Activated CD8-positive, alpha-beta memory T cell treated with anti-CD3 and anti-CD28 coated beads, Interleukin-2, amount 10 ng/mL, durations not matched to agents 7 days and 5 days (primary cell): ENCODE results near the gene TLCD1. TPM values are rescaled to one million over a fixed set of nuclear protein-coding genes. Genes with fewer than 3 reads are reported as not detected.
"Not testable (repeated sequence)": the region's sequence is repeated elsewhere in the genome, so short reads cannot be mapped to it uniquely, and the experiment has no call there.

Experiments used
- ATAC-seq: fragments of 150-1000 bp; cut with Tn5 transposase; one replicate; pipeline ENCODE4 v1.10.0; 2021; ENCODE audit warnings: moderate library complexity
- CTCF ChIA-PET: fragments of 350-600 bp; sonication (Branson Sonifier 250); formaldehyde crosslinking; loops from one replicate; lab custom pipeline; 2021; ENCODE audit warnings: antibody characterized with exemption; lab: Charles Lee
- DNase-seq: peaks from one replicate; pipeline ENCODE4 v3.0.0-alpha.2; 2020
- H3K27ac Mint-ChIP-seq: one replicate; pipeline ENCODE4 v1.8.0; 2021; ENCODE audit warnings: mild to moderate bottlenecking, mixed read lengths
- H3K27me3 Mint-ChIP-seq: one replicate; pipeline ENCODE4 v1.8.0; 2021; ENCODE audit warnings: mixed read lengths
- H3K36me3 Mint-ChIP-seq: one replicate; pipeline ENCODE4 v1.8.0; 2021; ENCODE audit warnings: mild to moderate bottlenecking, mixed read lengths
- H3K4me1 Mint-ChIP-seq: one replicate; pipeline ENCODE4 v1.8.0; 2021; ENCODE audit warnings: mixed read lengths
- H3K4me3 Mint-ChIP-seq: one replicate; pipeline ENCODE4 v1.8.0; 2021; ENCODE audit warnings: mild to moderate bottlenecking, moderate library complexity, mixed read lengths
- H3K9me3 Mint-ChIP-seq: one replicate; pipeline ENCODE4 v1.8.0; 2022; ENCODE audit warnings: low read depth, mixed read lengths
- total RNA-seq, 2 experiments: library from RNA; stranded (reverse); gene quantifications; one replicate each; pipeline ENCODE4 v1.2.3, GENCODE V29; 2021

Gene TLCD1
- total RNA-seq, 2 experiments from 2014 or later: 3.2 to 5.6 TPM

- CTCF ChIA-PET: interaction anchor here (1.3 to 4.5 kb wide), 5 partner anchors 11 to 230 kb away, joined by 4 to 37 read pairs (median 10); partner anchors contain the start of genes PHF12 and PROCA1
- H3K36me3 Mint-ChIP-seq: peaks cover 51% of the 10 kb centered on the region
- peak overlapping the region; percentile 100 for H3K4me3 Mint-ChIP-seq
- DNase-seq: no peak
- H3K9me3 Mint-ChIP-seq: no peaks in the 10 kb centered on the region
- peaks cover 9% of the 10 kb centered on the region for H3K27me3 Mint-ChIP-seq
- H3K27ac Mint-ChIP-seq: peak overlapping the region; percentile 98
- no peak for ATAC-seq
- peaks cover 53% of the 10 kb centered on the region for H3K4me1 Mint-ChIP-seq
Measured at GRCh38 chr17:28722417-28723158, 3.4 kb downstream of the TLCD1 start.

GRCh38 chr17:28720997-28721329, 5.1 kb downstream of the TLCD1 start:
- DNase-seq, H3K9me3 Mint-ChIP-seq, ATAC-seq: not testable (repeated sequence)
- Mint-ChIP-seq H3K36me3 (peaks cover 51% of the 10 kb centered on the region), H3K27ac (peak overlapping the region; percentile 98), H3K4me3 (peak overlapping the region; percentile 100), H3K4me1 (peaks cover 53% of the 10 kb centered on the region), H3K27me3 (peaks cover 17% of the 10 kb centered on the region)
- CTCF ChIA-PET: interaction anchor here (0.7 to 4.5 kb wide), 10 partner anchors 10 to 232 kb away, joined by 3 to 37 read pairs (median 8); partner anchors contain the start of genes BLTP2, PHF12 and PROCA1

- ATAC-seq (peak; percentile 1), DNase-seq (peak; percentile 68)
- H3K27ac Mint-ChIP-seq: peak overlapping the region; percentile 98
- peak overlapping the region; percentile 100 for H3K4me3 Mint-ChIP-seq
- no peaks in the 10 kb centered on the region for H3K9me3 Mint-ChIP-seq
- CTCF ChIA-PET: interaction anchor here (0.7 to 4.5 kb wide), 15 partner anchors 7 to 232 kb away, joined by 3 to 37 read pairs (median 8); partner anchors contain the start of genes BLTP2, DHRS13, NEK8 and PHF12
- peaks cover 53% of the 10 kb centered on the region for H3K4me1 Mint-ChIP-seq
- peaks cover 51% of the 10 kb centered on the region for H3K36me3 Mint-ChIP-seq
- peaks cover 22% of the 10 kb centered on the region for H3K27me3 Mint-ChIP-seq
Measured at GRCh38 chr17:28720247-28720996, 5.6 kb downstream of the TLCD1 start.

- H3K27ac Mint-ChIP-seq: peak overlapping the region; percentile 98
- peaks cover 39% of the 10 kb centered on the region for H3K4me1 Mint-ChIP-seq
- peak overlapping the region; percentile 100 for H3K4me3 Mint-ChIP-seq
- DNase-seq (no peak), ATAC-seq (no peak)
- H3K9me3 Mint-ChIP-seq: no peaks in the 10 kb centered on the region
- peaks cover 32% of the 10 kb centered on the region for H3K27me3 Mint-ChIP-seq
- H3K36me3 Mint-ChIP-seq: peaks cover 38% of the 10 kb centered on the region
- CTCF ChIA-PET: interaction anchor here (0.8 to 4.5 kb wide), 13 partner anchors 8 to 234 kb away, joined by 4 to 37 read pairs (median 8); partner anchors contain the start of genes BLTP2, DHRS13, NEK8 and PHF12
Measured at GRCh38 chr17:28719021-28719433, 7.0 kb downstream of the TLCD1 start.

- Mint-ChIP-seq H3K4me1 (peaks cover 33% of the 10 kb centered on the region), H3K36me3 (peaks cover 33% of the 10 kb centered on the region), H3K4me3 (peak overlapping the region; percentile 40), H3K27me3 (peaks cover 36% of the 10 kb centered on the region), H3K27ac (peak overlapping the region; percentile 24), H3K9me3 (no peaks in the 10 kb centered on the region)
- CTCF ChIA-PET: interaction anchor here (1.4 to 4.0 kb wide), 4 partner anchors 9 to 184 kb away, joined by 4 to 37 read pairs (median 10); partner anchors contain the start of genes DHRS13 and NEK8
- ATAC-seq (no peak), DNase-seq (no peak)
Measured at GRCh38 chr17:28718333-28719020, 7.6 kb downstream of the TLCD1 start.

- peaks cover 29% of the 10 kb centered on the region for H3K4me1 Mint-ChIP-seq
- peak within 1 kb of the TSS; percentile 24 for H3K27ac Mint-ChIP-seq
- CTCF ChIA-PET: interaction anchor here (2.1 kb wide), 1 partner anchor 10 kb away, joined by 17 read pairs; the partner anchor contains the start of gene NEK8
- no peak for ATAC-seq
- DNase-seq: no peak
- H3K27me3 Mint-ChIP-seq: peaks cover 36% of the 10 kb centered on the region
- peak within 1 kb of the TSS; percentile 40 for H3K4me3 Mint-ChIP-seq
- peaks cover 28% of the 10 kb centered on the region for H3K36me3 Mint-ChIP-seq
- no peaks in the 10 kb centered on the region for H3K9me3 Mint-ChIP-seq
Measured at GRCh38 chr17:28717578-28718332, 8.3 kb downstream of the TLCD1 start, which contains the start of gene RAB34. RAB34 (minus strand) TSS chr17:28717868; CDS start chr17:28717266, 602 bp downstream.

GRCh38 chr17:28716740-28717577, 9.1 kb downstream of the TLCD1 start:
- H3K36me3 Mint-ChIP-seq: peaks cover 21% of the 10 kb centered on the region
- no peak overlapping the region for H3K4me3 Mint-ChIP-seq
- ATAC-seq: no peak
- no peaks in the 10 kb centered on the region for H3K9me3 Mint-ChIP-seq
- CTCF ChIA-PET: interaction anchor here (0.7 kb wide), 1 partner anchor 10 kb away, joined by 4 read pairs; no protein-coding TSS in a partner anchor
- peaks cover 36% of the 10 kb centered on the region for H3K27me3 Mint-ChIP-seq
- no peak for DNase-seq
- H3K27ac Mint-ChIP-seq: no peak overlapping the region
- H3K4me1 Mint-ChIP-seq: peaks cover 26% of the 10 kb centered on the region

GRCh38 chr17:28715217-28715616, 10.8 kb downstream of the TLCD1 start:
- CTCF ChIA-PET: interaction anchor here (0.8 to 5.3 kb wide), 3 partner anchors 12 to 35 kb away, joined by 3 to 52 read pairs (median 4); partner anchors contain the start of genes NEK8 and TLCD1
- H3K27me3 Mint-ChIP-seq: peaks cover 36% of the 10 kb centered on the region
- peaks cover 6% of the 10 kb centered on the region for H3K36me3 Mint-ChIP-seq
- no peak overlapping the region for H3K27ac Mint-ChIP-seq
- ATAC-seq (no peak), DNase-seq (no peak)
- no peak overlapping the region for H3K4me3 Mint-ChIP-seq
- no peaks in the 10 kb centered on the region for H3K9me3 Mint-ChIP-seq
- H3K4me1 Mint-ChIP-seq: peaks cover 24% of the 10 kb centered on the region

- CTCF ChIA-PET: interaction anchor here (5.3 kb wide), 1 partner anchor 13 kb away, joined by 52 read pairs; the partner anchor contains the start of genes NEK8 and TLCD1
- Mint-ChIP-seq H3K4me3 (no peak overlapping the region), H3K9me3 (no peaks in the 10 kb centered on the region), H3K27ac (no peak overlapping the region), H3K27me3 (peaks cover 34% of the 10 kb centered on the region), H3K36me3 (no peaks in the 10 kb centered on the region), H3K4me1 (peaks cover 25% of the 10 kb centered on the region)
- no peak for DNase-seq
- no peak for ATAC-seq
Measured at GRCh38 chr17:28714281-28714680, 11.8 kb downstream of the TLCD1 start.

- peaks cover 27% of the 10 kb centered on the region for H3K27me3 Mint-ChIP-seq
- CTCF ChIA-PET: interaction anchor here (1.0 to 5.3 kb wide), 6 partner anchors 12 to 68 kb away, joined by 3 to 52 read pairs (median 10); partner anchors contain the start of genes BLTP2, NEK8 and TLCD1
Measured at GRCh38 chr17:28712705-28713415, 13.2 kb downstream of the TLCD1 start.

More at GRCh38 chr17:28712705-28713415, 13.2 kb downstream of the TLCD1 start:
- Mint-ChIP-seq H3K4me3 (peak overlapping the region; percentile 81), H3K4me1 (peaks cover 17% of the 10 kb centered on the region), H3K36me3 (peaks cover 3% of the 10 kb centered on the region), H3K9me3 (no peaks in the 10 kb centered on the region), H3K27ac (peak overlapping the region; percentile 93)
- DNase-seq (no peak), ATAC-seq (no peak)
